HG03039 (cell line): ENCODE measurements around the gene AGAP3.

Experiments
- ATAC-seq: cut with Tn5 transposase; IDR thresholded peaks from one replicate; pipeline ENCODE4 v1.9.1; 2021; ENCODE audit warnings: mild to moderate bottlenecking, moderate library complexity; ENCODE audit not compliant: unreplicated experiment

The AGAP3 gene

DNA sequence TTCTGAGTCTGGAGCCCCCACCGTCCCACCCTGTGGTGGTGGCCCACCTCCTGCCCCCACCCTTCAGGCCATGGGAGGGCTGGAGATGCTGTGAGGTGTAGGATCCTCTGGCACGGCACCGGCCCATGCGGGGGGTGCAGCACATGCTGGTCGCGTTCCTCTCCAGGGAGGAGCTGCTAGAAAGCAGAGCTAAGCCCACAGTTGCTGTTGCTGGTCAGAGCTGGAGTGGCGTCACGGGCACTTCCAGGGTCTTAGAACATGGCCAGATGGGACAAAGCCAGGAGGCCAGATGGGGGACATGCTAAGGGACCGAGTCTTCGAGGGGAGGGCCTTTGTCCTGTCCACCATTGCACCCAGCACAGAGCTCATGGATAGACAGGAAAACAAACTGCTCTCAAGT lies 21.6 kb downstream of the AGAP3 start:
- no peak for ATAC-seq

DNA sequence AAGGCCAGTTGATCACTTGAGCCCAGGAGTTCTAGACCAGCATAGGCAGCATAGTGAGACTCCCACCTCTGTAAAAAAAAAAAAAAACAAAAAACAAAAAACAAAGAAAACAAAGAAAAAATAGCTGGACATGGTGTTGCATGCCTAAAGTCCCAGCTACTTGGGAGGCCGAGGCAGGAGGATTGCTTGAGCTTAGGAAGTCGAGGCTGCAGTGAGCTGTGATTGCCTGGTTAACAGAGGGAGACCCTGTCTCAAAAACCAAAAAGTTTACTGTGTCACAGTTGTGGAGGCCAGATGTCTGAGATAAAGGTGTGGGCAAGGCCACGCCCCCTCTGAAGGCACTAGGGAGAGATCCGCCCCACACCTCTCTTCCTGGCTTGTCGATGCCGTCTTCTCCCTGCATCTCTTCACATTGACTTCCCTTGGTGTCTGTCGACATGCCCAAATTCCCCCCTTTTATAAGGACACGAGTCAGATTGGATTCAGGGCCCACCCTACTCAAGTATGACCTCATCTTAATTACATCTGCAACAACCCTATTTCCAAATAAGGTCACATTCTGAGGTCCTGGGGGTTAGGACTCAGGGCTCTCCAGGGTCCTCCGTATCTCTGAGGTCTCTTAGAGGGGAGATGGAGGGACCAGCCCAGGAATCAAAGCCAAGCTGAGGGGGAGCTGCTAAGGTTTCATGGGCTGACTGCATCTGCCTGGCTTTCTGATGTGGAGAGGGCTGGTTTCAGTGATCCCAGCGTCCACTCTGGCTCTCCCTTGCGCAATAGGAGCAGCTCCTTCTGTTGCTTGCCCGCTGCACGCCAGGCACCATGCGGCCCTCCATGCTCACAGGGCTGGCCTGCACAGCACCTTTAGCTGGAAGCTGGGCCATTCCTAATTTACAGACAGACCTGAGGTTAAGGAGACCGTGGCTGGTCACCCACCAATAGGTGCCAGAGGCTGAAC lies 23.1 kb downstream of the AGAP3 start:
- no peak for ATAC-seq

DNA sequence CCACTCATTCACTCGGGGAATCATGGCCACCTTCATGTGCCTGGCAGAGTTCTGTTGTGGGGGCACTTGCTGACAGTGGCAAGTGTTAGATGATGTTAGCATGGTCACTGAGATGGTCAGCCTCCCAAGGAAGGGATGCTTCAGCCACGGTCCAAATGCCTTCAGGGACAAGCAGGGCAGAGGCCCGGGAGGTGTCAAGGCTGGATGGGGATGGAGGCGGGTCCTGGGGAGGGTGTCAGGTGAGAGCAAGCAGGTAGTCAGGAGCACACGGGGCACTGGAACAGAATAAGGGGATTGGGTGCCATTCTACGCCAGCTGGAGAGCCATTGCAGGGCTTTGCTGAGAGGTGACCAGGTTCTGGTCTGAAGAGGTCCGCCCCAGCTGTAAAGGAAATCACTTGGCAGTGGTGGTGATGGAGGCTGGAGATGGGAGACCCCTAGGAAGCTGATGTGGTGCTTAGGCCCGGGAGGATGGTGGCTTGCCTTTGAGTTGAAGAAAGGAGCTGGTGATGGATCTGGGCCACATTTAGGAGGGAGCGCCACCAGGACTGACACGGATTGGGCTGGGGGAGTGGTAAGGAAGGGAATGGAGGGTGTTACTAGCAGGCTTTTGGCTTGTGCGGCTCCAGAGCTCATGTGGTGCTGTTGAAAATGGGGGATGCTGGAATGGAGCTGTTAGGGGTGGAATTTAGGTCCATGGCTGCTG lies 24.1 kb downstream of the AGAP3 start:
- no peak for ATAC-seq

DNA sequence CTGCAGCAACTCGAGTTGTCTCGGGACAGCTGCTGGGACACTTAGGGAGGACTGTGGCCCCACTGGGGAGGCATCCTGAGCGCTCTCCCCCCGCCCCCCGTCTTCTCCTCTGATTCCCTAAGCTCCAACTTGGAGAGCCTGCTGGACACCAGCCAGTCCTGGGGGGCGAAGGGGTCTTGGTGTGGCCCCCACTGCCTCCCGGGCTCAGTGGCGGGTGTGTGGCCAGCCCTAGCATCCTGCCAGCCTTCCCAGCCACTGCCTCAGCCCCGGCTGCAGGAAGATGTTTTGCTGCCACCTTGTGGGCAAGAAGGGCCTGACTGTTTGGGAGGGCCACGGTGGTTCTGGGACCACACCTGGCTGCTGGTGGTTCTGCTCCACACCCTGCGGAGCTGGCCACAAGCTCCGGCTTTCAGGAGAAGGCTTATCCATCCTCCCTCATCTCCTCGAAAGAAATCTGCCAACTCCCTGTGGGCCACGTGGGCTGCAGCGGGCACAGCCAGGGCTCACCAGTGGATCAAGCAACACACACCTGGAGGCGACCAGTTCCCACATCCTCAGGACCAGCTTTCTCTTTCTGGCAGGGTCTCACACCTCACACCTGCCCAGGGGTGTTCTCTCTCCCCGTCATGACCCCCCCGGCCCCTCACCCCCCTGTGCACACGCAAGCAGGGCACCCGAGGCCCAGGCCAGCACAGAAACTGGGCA lies 24.8 kb downstream of the AGAP3 start:
- ATAC-seq, result no peak

DNA sequence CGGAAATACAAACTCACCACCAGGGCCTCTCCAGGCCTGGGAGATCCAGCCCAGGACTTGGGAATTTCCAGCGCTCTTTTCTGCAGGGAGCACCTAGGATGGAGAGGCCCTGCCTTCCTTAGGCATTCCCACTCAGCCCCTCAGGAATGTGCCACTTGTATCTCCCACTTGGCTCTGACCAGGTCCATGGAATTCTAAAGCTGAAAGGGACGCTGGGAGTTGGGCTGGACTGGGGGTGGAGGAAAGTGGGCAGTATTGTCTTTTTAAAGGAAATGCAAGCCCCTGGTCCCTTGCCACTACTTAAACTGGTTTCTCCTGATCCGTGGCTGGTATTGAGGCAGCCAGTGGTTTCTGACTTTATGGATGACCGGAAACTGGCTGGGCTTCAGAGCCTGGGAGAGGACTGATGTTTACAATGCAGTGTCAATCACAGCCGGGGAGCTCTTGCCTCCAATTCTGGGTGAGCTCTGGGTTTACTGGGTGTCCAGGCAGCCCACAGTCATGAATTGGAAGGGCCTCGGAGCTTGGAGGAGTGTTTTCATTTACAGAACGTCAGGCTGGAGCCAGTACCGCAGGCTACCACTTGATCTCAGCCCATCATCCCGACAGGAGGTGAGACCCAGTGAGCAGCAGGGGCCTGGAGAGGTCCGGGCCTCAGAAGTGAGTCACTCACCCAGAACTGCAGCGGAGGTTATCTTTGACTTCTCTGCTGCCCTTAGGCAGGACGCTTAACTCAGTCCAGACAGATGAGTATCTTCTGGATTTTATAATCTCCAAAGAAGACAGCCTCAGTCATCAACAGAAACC lies 27.3 kb downstream of the AGAP3 start:
- no peak for ATAC-seq

DNA sequence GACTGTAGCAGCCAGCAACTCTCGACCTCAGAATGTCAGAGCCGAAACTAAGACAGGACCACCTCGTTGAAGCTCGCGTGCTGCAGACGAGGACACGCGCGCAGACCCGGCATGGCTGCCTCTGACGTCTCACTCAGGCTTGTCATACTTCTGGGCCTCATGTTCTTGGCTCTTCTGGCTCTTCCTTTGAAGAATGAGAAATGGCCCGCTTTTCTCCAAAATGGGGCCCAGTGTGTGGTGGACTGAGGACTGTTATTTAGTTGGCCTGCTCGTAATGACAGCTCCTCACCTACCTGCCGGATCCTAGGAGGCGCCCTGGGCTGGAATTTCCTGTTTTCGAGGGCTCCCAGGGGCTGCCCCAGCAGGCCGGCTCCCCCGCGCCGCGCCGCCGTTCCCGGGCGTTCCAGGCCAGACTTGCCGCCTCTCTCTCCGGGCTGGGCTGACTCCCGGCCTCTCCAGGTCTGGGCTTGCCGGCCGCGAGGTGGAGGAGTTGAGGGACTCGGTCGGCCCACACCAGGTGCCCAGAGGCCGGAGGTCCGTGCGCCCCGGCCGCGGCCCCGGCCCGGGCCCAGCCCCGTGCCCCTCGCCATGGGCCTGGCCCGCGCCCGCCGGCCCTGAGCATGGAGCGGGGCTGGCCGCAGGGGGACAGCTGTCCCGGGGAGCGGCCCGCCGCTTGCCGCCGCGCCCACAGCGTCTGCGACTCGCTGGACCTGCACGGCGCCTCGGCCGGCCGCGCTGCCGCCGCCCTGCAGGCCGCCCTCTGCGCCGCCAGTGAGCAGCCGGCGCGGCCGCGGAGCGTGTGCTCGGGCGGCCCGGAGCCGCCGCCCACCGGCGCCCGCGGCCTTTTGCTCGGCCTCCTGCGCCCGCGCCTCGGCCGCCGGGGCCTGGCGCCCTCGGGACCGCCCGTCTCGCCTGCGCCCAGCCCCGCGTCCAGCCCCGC lies 28.1 kb downstream of the AGAP3 start:
- ATAC-seq, result no peak

DNA sequence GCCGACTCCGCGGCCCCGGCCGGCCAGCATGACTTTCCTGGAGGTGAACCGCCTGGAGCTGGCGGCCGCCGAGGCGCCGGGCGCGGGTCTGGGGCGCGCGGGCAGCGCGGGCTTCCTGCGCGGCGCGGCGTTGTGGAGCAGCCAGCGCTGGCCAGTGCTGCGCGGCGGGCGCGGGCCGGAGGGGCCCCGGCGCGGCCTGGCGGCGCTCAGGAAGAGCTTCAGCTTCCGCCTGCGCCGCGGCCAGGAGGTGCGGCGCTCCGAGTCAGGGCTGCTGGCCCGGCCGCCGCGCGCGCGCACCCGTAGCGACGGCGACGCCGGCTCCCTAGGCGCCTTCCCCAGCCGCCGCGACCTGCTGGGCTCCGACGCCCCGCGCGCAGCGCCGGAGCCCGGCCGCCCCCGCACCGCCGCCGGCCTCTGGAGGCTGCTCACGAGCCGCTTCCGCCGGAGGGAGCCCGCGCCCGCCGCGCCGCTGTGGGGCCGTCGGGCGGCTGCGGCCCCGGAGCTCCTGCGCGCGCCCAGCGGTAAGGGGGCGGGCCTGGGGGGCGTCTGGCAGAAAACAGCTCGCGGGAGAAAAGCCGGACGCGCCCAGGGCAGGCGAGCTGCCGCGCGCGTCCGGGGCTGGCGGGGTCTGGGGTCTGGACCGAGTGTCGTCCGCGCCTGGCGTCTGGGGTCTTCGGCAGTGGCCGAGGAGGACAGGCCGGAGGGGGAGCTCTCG lies 29.0 kb downstream of the AGAP3 start:
- no peak for ATAC-seq

DNA sequence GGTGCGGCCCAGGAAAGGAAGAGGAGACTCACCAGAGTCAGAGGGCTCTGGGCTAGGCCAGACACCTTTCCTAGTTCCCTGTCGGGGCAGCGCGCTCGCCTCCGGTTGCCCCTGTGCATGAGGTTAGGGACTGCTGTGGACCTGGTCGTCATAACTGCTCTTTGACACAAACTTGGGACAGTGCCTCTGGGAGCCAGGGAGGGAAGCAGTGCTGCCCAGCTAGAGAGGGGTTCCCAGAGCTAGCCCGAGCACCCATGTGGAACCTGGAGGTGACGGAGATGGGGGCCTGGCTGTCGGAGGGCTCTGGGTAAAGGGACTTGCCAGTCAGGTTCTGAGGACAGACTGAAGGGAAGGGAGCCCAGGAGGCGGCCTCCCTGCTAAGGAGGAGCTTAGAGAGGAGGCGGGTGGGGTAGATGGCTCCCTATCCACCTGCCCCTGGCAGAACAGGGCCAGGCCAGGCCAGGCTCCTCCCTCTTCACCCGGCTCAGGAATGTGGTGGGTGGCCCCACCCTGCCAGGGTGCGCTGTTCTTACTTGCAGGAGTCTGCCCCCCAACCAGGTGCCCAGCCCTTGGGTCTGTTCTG lies 29.7 kb downstream of the AGAP3 start:
- ATAC-seq, result no peak

DNA sequence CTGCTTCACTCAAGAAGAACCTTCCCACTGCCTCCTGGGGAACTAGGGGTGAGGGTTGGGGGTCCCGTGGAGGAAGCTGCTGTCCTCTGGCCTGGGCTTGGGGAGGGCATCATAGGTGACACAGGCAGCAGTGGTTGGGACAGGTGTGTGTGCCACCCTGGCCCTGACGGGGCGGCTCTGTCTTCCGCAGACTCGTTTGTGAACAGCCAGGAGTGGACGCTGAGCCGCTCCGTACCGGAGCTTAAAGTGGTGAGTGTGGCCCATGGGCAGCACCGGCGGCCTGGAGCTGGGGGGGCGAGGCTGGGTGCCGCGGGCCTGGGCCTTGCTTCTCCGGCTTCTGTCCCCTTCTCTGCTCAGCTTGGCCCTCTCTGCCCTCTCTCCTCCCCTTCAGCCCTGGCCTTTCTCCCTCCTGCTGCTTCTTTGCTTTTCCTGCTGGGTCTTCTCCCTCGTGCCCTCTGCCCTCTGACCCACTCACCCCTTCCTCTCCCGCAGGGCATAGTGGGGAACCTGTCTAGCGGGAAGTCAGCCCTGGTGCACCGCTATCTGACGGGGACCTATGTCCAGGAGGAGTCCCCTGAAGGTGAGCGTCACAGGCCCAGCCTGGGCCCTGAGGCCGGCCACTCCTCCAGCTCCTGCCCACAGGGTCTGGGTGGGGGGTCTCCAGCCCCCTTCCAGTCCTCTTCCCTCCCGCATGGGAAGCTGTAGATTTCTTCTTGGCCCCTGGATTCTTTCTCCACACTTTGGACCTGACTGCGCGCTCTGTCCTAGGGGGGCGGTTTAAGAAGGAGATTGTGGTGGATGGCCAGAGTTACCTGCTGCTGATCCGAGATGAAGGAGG lies 30.5 kb downstream of the AGAP3 start:
- no peak for ATAC-seq

DNA sequence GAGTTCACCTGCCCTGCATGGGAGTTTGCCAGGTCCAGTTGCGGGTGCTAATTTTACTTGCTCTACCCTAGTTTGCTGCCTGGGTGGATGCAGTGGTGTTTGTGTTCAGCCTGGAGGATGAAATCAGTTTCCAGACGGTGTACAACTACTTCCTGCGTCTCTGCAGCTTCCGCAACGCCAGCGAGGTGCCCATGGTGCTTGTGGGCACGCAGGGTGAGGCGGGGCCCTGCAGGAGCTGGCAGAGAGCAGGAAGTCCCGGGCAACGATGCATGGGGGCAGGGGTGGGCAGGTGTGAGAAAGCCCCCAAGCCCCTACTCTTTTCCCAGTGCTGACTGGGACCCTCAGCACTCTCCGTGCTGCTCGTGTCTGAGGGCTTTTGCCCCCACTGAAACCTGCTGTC lies 31.3 kb downstream of the AGAP3 start:
- ATAC-seq, result no peak

DNA sequence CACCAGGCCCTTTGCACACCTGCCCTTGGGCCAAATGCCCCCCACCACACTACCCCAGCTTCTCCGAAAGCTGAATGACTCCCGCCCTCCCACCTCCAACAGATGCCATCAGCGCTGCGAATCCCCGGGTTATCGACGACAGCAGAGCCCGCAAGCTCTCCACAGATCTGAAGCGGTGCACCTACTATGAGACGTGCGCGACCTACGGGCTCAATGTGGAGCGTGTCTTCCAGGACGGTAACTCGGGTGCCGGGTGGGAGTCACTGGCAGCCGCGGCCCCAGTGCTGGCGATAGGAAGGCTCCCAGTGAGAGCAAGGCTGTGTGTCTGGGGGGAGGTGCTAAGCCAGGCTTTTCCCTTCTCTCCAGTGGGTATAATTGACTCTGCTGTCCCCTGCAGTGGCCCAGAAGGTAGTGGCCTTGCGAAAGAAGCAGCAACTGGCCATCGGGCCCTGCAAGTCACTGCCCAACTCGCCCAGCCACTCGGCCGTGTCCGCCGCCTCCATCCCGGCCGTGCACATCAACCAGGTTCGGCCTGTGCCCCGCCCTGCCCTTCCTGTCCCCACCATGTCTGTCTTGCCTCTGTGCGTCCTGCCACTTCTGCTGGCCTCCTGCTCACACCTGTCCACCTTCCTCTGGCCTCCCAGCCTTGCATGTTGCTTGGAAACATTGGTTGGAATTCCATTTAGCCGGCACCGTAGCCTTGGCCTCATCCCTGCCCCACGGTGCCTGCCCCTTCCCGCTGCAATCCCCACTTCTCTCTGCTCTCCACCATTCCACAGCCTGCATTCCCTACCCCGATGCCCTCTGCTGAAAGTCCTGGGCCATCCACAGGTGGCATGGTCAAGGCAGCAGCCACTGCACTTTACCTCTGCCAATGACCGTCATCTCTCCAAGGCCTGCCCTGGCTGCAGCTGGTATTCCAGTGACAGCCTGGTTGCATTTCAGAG lies 32.1 kb downstream of the AGAP3 start:
- ATAC-seq, result no peak

DNA sequence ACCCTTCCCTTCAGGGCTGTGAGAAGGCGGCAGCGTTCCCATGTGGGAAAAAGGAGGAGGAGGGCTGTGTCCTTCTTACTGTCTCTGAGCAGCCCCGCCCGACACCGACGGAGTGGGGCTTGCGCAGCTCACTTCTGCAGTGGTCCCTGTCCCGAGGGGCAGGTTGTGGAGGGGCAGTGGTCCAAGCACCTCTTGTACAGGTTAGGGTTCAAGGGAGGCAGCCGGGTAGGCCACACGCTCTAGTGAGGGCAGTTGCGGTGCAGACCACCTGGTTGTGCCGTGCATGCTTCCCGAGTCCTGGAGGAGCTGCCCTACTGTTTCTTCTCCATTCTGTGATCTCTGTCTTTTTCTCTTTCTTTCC lies 32.8 kb downstream of the AGAP3 start:
- ATAC-seq, result no peak

DNA sequence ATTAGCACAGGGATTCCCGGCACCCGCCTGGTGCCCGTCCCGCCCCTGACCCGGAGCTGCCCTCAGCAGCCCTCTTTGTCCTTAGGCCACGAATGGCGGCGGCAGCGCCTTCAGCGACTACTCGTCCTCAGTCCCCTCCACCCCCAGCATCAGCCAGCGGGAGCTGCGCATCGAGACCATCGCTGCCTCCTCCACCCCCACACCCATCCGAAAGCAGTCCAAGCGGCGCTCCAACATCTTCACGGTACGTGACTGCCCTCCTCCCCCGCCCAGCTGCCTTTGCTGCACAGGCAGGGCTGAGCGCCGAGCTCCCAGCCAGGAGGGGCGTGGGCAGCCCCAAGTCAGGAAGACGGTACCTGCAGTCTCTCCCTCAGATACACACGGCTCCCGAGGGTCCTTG lies 33.6 kb downstream of the AGAP3 start:
- ATAC-seq, result no peak

DNA sequence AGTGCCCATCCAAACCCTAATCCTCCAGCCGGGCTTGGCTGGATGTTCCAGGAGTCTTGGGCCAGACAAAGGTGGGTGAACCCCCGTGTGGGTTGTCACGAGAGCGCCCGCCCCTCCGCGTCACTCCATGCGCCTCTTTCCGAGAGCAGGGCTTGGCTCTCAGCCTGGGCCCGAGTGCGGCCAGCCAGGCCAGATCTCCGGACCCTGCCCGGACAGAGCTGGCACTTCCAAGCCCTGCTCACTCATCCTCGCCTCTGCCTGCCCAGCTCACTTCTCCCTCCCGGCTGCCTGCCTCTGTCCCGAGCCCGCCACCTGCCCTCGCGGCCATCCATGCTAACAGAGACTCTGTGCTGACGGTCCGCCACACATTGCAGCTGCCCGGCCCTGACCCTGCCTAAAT lies 34.6 kb downstream of the AGAP3 start:
- no peak for ATAC-seq

DNA sequence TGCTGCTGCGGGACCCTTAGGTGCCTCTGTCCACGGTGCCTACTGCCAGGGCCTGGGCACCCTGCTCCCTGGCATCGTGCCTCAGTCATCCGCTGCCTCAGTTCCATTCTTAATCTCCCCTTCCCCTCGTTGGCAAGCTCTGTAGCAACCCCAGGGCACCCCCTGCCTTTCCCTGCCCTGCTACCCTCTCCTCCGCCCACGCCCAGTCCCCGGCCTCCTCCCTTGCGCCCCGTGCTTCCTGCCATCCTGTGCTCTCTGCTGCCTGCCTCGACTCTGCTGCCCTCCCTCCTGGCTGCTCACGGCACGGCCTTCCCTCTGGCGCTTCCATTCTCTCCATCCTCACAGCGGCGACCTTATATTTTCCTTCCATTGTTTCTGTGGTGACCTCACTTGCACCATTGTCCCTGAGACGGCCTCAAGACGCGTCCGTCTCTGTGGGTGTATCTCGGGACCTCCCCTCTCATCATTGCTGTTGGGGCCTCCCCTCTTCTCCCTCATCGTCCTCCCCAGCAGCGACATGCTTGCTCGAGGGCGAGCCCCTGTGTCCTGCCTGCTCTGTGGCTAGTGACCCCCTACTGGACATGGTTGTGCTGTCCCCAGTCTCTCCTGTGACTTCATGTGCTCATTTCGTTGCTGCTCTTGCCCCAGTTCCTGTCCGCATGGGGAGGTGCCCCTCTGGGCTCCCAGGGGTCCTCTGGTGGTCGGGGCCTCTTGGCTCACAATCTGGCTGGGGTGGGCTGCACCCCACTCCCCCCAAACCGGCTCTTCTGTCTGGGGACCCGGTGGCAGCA lies 35.3 kb downstream of the AGAP3 start:
- no peak for ATAC-seq

DNA sequence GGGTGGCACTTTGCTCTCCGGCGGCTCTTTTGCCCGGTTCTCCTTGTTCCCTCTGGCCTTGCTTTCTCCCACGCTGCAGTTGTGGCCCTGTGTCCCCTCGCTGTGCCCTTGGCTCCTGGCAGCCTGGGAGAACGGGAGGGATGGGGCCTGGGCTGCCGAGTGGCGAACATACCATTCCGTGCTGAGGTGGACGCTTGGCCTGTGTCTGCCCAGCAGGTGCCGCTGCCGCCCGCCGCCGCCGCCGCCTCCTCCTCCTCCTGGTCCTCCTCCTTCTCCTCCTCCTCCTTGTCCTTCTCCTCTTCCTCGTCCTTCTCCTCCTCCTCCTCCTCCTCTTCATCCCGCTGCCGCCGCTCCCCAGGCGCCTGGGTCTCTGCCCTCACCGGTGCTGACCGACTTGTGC lies 36.0 kb downstream of the AGAP3 start:
- no peak for ATAC-seq
